ENCODE results near the gene KCNK3. TPM values are rescaled to one million over a fixed set of nuclear protein-coding genes. Genes with fewer than 3 reads are reported as not detected.

The KCNK3 gene
- polyA plus RNA-seq, 1 of the 3 experiments (the other 2 are of a cell fraction): 0.16 TPM

DNA sequence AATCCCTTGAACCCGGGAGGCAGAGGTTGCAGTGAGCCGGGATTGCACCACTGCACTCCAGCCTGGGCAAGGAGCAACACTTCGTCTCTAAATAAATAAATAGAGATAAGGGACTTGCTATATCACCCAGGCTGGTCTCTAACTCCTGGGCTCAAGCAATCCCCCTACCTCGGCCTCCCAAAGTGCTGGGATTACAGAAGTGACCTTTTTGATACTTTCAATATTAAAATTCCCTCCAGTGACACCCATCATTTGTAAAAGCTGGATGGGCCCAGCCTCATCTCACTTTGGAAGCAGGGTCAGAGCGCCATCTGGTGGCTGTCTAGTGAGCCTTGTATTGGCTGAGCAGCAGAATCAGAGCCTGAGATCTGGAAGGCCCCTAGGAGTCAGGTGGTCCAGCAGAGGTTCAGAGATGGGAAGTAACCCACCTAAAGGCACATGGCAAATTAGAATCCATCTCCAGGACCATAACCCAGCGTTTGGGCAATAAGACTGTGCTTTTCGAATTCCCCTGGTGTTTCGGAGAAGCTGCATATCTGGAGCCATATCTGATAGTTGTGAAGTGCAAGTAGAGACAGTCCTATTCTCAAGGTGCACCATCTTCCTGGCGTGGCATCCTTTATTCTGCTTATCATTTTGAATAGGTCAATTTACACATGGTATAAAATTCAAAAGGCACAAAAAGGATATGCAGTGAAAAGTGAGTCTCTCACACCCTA lies 53.2 kb downstream of the KCNK3 start:
- Histone ChIP-seq H3K9me3 (no peaks in the 10 kb centered on the region), H4K20me1 (ENCODE audit: insufficient read depth) (no peaks in the 10 kb centered on the region), H3K9me2 (no peaks in the 10 kb centered on the region), H3K4me2 (no peak overlapping the region), H3K4me3 (ENCODE audit: low read depth in 2 of 2, low read length in 1 of 2) (no peak overlapping the region), H2AFZ (ENCODE audit: low read depth) (no peak overlapping the region), H3K4me1 (ENCODE audit: control insufficient read depth in 1 of 2, insufficient read depth in 2 of 2, low read depth in 1 of 2, low read length in 1 of 2) (peaks cover 0 to 3% of the 10 kb centered on the region in 2 experiments; a peak in 1 of 4 replicates), H3K36me3 (replicated peaks in 1 of 2; ENCODE audit: control insufficient read depth in 1 of 2, insufficient read depth in 2 of 2, low read length in 1 of 2) (no peaks in the 10 kb centered on the region), H3F3A (replicated peaks; ENCODE audit: insufficient read depth) (no peaks in the 10 kb centered on the region), H3K9ac (no peak overlapping the region), H3K27me3 (ENCODE audit: insufficient read depth) (no peaks in the 10 kb centered on the region), H3K27ac (ENCODE audit: low read depth in 2 of 2, low read length in 1 of 2) (no peak overlapping the region), H3K79me2 (ENCODE audit: insufficient read depth) (no peaks in the 10 kb centered on the region)
- TF ChIP-seq SMC3 (IDR thresholded peaks at IDR 0.05; ENCODE audit: low read depth, low read length) (peak; percentile 99), CHD2 (IDR thresholded peaks at IDR 0.05; ENCODE audit: low read length, partially characterized antibody) (peak; percentile 25), USF2 (IDR thresholded peaks at IDR 0.05; ENCODE audit: borderline replicate concordance, low read depth, low read length) (peak; percentile 5; the same call in 1 of the 2 replicates), EZH2phosphoT487 (IDR thresholded peaks at IDR 0.05; ENCODE audit: borderline replicate concordance, low read depth) (no peak), CTCF (IDR thresholded peaks at IDR 0.05) (peak; percentile 99), RAD21 (IDR thresholded peaks at IDR 0.05; ENCODE audit: low read length) (peak; percentile 100), REST (IDR thresholded peaks at IDR 0.05; ENCODE audit: low read depth, low read length) (peak; percentile 48; the same call in 1 of the 2 replicates), YY1 (IDR thresholded peaks at IDR 0.05; ENCODE audit: low read depth) (no peak), NRF1 (IDR thresholded peaks at IDR 0.05; ENCODE audit: low read depth, low read length) (no peak), PBX3 (IDR thresholded peaks at IDR 0.05) (peak; percentile 16; the same call in 1 of the 2 replicates), POLR2AphosphoS5 (IDR thresholded peaks at IDR 0.05; ENCODE audit: low read depth, low read length) (no peak), GATA2 (CRISPR knock-in tag; IDR thresholded peaks at IDR 0.05) (peak; percentile 75), RFX5 (IDR thresholded peaks at IDR 0.05; ENCODE audit: low read length) (0 out of 2 replicates have a peak, but pooled peaks have one; percentile 57)
- CTCF ChIA-PET: interaction anchor here (0.6 to 22.3 kb wide), 56 partner anchors 10 to 671 kb away, joined by 3 to 944 read pairs (median 7); partner anchors contain the start of genes ADGRF3, CIB4, HADHA and HADHB
- 31% methylated on average over 9 of the region's 9 CpGs for WGBS (ENCODE audit: low lambda C conversion rate)
- DNase-seq: peak; percentile 85
- POLR2A ChIA-PET: interaction anchor here (1.3 kb wide), 1 partner anchor 168 kb away, joined by 5 read pairs; no protein-coding TSS in a partner anchor

All from SK-N-SH (cell line).